ENCODE measurements around the gene ALG2. TPM values are rescaled to one million over a fixed set of nuclear protein-coding genes. Genes with fewer than 3 reads are reported as not detected.
A peak's percentile ranks its signal among the peaks of the same experiment; 100 is the strongest.

The ALG2 gene
- total and polyA plus RNA-seq, 5 donors = 13.1 to 26.3 (median 15.9) TPM

- Histone ChIP-seq H3K4me3 (ENCODE audit: low read length) (no peak overlapping the region), H3K9me3 (ENCODE audit: control insufficient read depth, low read length) (no peaks in the 10 kb centered on the region), H3K4me1 (ENCODE audit: control insufficient read depth, insufficient read depth, low read length) (no peaks in the 10 kb centered on the region), H3K27ac (ENCODE audit: low read length) (no peak overlapping the region), H3K27me3 (ENCODE audit: control insufficient read depth, insufficient read depth) (no peaks in the 10 kb centered on the region)
- DNase-seq = no peak
- ATAC-seq = no peak
- intact Hi-C loops (cut with DNase I) = no loop called here
- 80% methylated on average over 15 of the region's 15 CpGs for WGBS
Measured at GRCh38 chr9:99171225-99172123, 50.3 kb downstream of the ALG2 start.

DNA sequence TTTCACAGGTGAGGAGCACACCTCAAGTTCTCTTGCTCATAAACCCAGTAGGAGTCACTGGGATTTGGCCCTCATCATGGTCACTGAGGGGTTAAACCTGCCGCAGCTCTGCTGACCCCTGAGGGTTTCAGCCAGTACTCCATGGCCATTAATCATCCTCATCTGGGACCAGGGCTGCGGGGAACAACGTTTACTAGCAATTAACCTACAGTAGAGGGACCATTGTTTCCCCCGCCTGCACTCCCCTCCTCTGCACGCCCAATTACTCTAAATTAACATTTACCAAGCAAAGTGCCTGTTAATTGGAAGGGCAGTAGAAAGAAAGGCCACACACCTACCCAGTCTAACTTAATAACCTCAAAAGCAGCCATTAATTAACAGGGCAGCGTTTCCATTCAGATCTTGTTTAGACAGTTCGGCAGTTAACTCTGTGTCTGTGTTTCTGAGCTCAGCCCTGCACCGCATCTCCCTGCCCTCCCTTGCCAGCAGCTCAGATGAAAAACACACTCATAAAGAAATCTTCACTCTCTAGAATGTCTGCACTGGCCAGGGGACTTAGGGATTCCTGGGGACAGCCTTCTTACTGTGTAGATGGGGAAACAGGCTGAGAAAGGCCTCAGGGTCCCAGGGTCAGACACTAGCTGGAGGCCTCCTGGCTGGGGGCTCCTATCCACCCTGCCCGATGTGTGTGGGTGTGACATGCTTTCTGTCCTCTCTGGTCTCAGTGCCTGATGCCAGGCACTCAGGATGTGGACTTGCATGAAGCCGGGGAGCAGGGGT, 51.6 kb downstream of the ALG2 start:
- H3K27me3 ChIP-seq (ENCODE audit: control insufficient read depth, insufficient read depth) = no peaks in the 10 kb centered on the region
- no peaks in the 10 kb centered on the region for H3K9me3 ChIP-seq (ENCODE audit: control insufficient read depth, low read length)
- H3K4me1 ChIP-seq (ENCODE audit: control insufficient read depth, insufficient read depth, low read length) = no peaks in the 10 kb centered on the region
- no peak overlapping the region for H3K4me3 ChIP-seq (ENCODE audit: low read length)
- WGBS = 51% methylated on average over 10 of the region's 10 CpGs
- H3K27ac ChIP-seq (ENCODE audit: low read length) = no peak overlapping the region
- intact Hi-C loops (cut with DNase I) = loop anchor here in 2 of 4 donors (10.0 kb wide), 2 partner anchors 1155 to 1425 kb away; no protein-coding TSS in a partner anchor
- DNase-seq (no peak), ATAC-seq (peak in 1 of 2 donors; percentile 23)

- intact Hi-C loops (cut with DNase I) = loop anchor here in 2 of 4 donors (10.0 kb wide), 2 partner anchors 1156 to 1426 kb away; no protein-coding TSS in a partner anchor
- Histone ChIP-seq H3K27ac (ENCODE audit: low read length) (no peak overlapping the region), H3K4me1 (ENCODE audit: control insufficient read depth, insufficient read depth, low read length) (no peaks in the 10 kb centered on the region), H3K4me3 (ENCODE audit: low read length) (no peak overlapping the region), H3K9me3 (ENCODE audit: control insufficient read depth, low read length) (no peaks in the 10 kb centered on the region), H3K27me3 (ENCODE audit: control insufficient read depth, insufficient read depth) (no peaks in the 10 kb centered on the region)
- ATAC-seq (no peak), DNase-seq (no peak)
- 83% methylated on average over 2 of the region's 2 CpGs for WGBS
Measured at GRCh38 chr9:99169086-99169485, 52.7 kb downstream of the ALG2 start.

DNA sequence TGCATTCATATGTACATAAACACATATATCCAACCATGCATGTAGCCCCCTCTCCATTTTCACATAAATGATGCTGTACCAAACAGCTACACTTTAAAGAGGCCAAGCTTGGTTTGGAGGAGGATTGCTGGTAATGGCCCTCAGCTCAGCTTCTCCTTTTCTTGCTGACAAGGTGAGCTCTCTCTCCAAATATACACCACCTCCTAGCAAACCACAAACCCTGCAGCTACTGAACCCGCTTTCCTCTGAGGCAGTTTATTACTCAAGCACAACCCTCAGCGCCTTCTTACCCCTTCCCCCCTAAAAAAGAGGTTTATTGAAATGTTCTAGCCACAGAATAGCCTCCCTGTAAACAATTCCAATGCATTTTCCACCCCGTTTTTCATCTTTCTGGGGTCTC, 54.0 kb downstream of the ALG2 start:
- DNase-seq (no peak), ATAC-seq (no peak)
- Histone ChIP-seq H3K27ac (ENCODE audit: low read length) (no peak overlapping the region), H3K9me3 (ENCODE audit: control insufficient read depth, low read length) (no peaks in the 10 kb centered on the region), H3K27me3 (ENCODE audit: control insufficient read depth, insufficient read depth) (no peaks in the 10 kb centered on the region), H3K4me3 (ENCODE audit: low read length) (no peak overlapping the region), H3K4me1 (ENCODE audit: control insufficient read depth, insufficient read depth, low read length) (no peaks in the 10 kb centered on the region)
- 74% methylated on average over 3 of the region's 3 CpGs for WGBS
- intact Hi-C loops (cut with DNase I) = loop anchor here in 2 of 4 donors (10.0 kb wide), 2 partner anchors 1157 to 1427 kb away; no protein-coding TSS in a partner anchor

GRCh38 chr9:99167119-99167518, 54.6 kb downstream of the ALG2 start:
- Histone ChIP-seq H3K9me3 (ENCODE audit: control insufficient read depth, low read length) (no peaks in the 10 kb centered on the region), H3K27me3 (ENCODE audit: control insufficient read depth, insufficient read depth) (no peaks in the 10 kb centered on the region), H3K4me1 (ENCODE audit: control insufficient read depth, insufficient read depth, low read length) (no peaks in the 10 kb centered on the region), H3K27ac (ENCODE audit: low read length) (no peak overlapping the region), H3K4me3 (ENCODE audit: low read length) (no peak overlapping the region)
- ATAC-seq (no peak), DNase-seq (no peak)
- 73% methylated on average over 4 of the region's 4 CpGs for WGBS
- intact Hi-C loops (cut with DNase I) = loop anchor here in 2 of 4 donors (10.0 kb wide), 2 partner anchors 1158 to 1428 kb away; no protein-coding TSS in a partner anchor

Other genes starting within 250 kb of the ALG2 start
- gene TGFBR1, start 116.8 kb downstream of the ALG2 start, total RNA-seq = 10 to 100 TPM; 13.3 to 25.8 (median 15.0) TPM
- 4.3 TPM for gene TGFBR1, start 116.8 kb downstream of the ALG2 start, polyA plus RNA-seq
- gene SEC61B, start 340 bp upstream of the ALG2 start, total RNA-seq = 10 to 100 TPM; 46.4 to 75.0 (median 51.4) TPM
- gene SEC61B, start 340 bp upstream of the ALG2 start, polyA plus RNA-seq = 103 TPM